ENCODE results near the gene PHYHIPL. TPM values are rescaled to one million over a fixed set of nuclear protein-coding genes. Genes with fewer than 3 reads are reported as not detected.
"Not testable (repeated sequence)": the region's sequence is repeated elsewhere in the genome, so short reads cannot be mapped to it uniquely, and the experiment has no call there.

The PHYHIPL gene
- total RNA-seq, 1 donor from 2014 or later: 0.17 TPM

GRCh38 chr10:59222788-59223187 is 46.3 kb downstream of the PHYHIPL start:
- no peak for DNase-seq (ENCODE audit: low read depth)
- TF ChIP-seq CTCF (IDR thresholded peaks at IDR 0.05; ENCODE audit: insufficient read depth, low read length, poor library complexity, severe bottlenecking): no peak
- no peaks in the 10 kb centered on the region for H3K27me3 ChIP-seq (ENCODE audit: control insufficient read depth, insufficient read depth, low read length)
- no peaks in the 10 kb centered on the region for H3K36me3 ChIP-seq (ENCODE audit: control insufficient read depth, insufficient read depth, low read length)
- H3K4me3 ChIP-seq (ENCODE audit: low read depth, low read length): no peak overlapping the region

- not testable (repeated sequence) for H3K36me3 ChIP-seq (ENCODE audit: control insufficient read depth, insufficient read depth, low read length); H3K4me3 ChIP-seq (ENCODE audit: low read depth, low read length); H3K27me3 ChIP-seq (ENCODE audit: control insufficient read depth, insufficient read depth, low read length); DNase-seq (ENCODE audit: low read depth)
Observed at GRCh38 chr10:59223597-59223996, 47.2 kb downstream of the PHYHIPL start.

- H3K4me3 ChIP-seq (ENCODE audit: low read depth, low read length): no peak overlapping the region
- no peak for DNase-seq (ENCODE audit: low read depth)
- no peaks in the 10 kb centered on the region for H3K27me3 ChIP-seq (ENCODE audit: control insufficient read depth, insufficient read depth, low read length)
- no peak for TF ChIP-seq CTCF (IDR thresholded peaks at IDR 0.05; ENCODE audit: insufficient read depth, low read length, poor library complexity, severe bottlenecking)
- no peaks in the 10 kb centered on the region for H3K36me3 ChIP-seq (ENCODE audit: control insufficient read depth, insufficient read depth, low read length)
Observed at GRCh38 chr10:59225211-59225610, 48.8 kb downstream of the PHYHIPL start.

- Histone ChIP-seq H3K27me3 (ENCODE audit: control insufficient read depth, insufficient read depth, low read length) (no peaks in the 10 kb centered on the region), H3K36me3 (ENCODE audit: control insufficient read depth, insufficient read depth, low read length) (no peaks in the 10 kb centered on the region), H3K4me3 (ENCODE audit: low read depth, low read length) (no peak overlapping the region)
- no peak for DNase-seq (ENCODE audit: low read depth)
- TF ChIP-seq CTCF (IDR thresholded peaks at IDR 0.05; ENCODE audit: insufficient read depth, low read length, poor library complexity, severe bottlenecking): no peak
Observed at GRCh38 chr10:59227136-59227673, 50.8 kb downstream of the PHYHIPL start.

- Histone ChIP-seq H3K36me3 (ENCODE audit: control insufficient read depth, insufficient read depth, low read length) (no peaks in the 10 kb centered on the region), H3K4me3 (ENCODE audit: low read depth, low read length) (no peak overlapping the region), H3K27me3 (ENCODE audit: control insufficient read depth, insufficient read depth, low read length) (no peaks in the 10 kb centered on the region)
- DNase-seq (ENCODE audit: low read depth): no peak
- TF ChIP-seq CTCF (IDR thresholded peaks at IDR 0.05; ENCODE audit: insufficient read depth, low read length, poor library complexity, severe bottlenecking): no peak
Observed at GRCh38 chr10:59229441-59229840, 53.0 kb downstream of the PHYHIPL start.

GRCh38 chr10:59234194-59234593 is 57.8 kb downstream of the PHYHIPL start:
- TF ChIP-seq CTCF (IDR thresholded peaks at IDR 0.05; ENCODE audit: insufficient read depth, low read length, poor library complexity, severe bottlenecking): no peak
- H3K36me3 ChIP-seq (ENCODE audit: control insufficient read depth, insufficient read depth, low read length): no peaks in the 10 kb centered on the region
- DNase-seq (ENCODE audit: low read depth): no peak
- H3K27me3 ChIP-seq (ENCODE audit: control insufficient read depth, insufficient read depth, low read length): no peaks in the 10 kb centered on the region
- no peak overlapping the region for H3K4me3 ChIP-seq (ENCODE audit: low read depth, low read length)

Measured in kidney epithelial cell (primary cell).